Fibroblast of mammary gland (primary cell): ENCODE data around the gene TMPRSS6.

Experiments
- DNase-seq: peaks from one replicate; pipeline ENCODE4 v3.0.0-alpha.2; 2010; ENCODE audit warnings: low read depth
- H3K4me3 ChIP-seq: 2 replicates; pipeline ENCODE4 v1.5.1; 2011; ENCODE audit warnings: low read depth, mild to moderate bottlenecking, low read length, moderate library complexity; ENCODE audit not compliant: control insufficient read depth
- CTCF ChIP-seq: conservative IDR thresholded peaks from 2 replicates; pipeline ENCODE4 v1.5.1; 2011; ENCODE audit warnings: low read depth, low read length, inconsistent platforms; ENCODE audit not compliant: control insufficient read depth, insufficient read depth

TMPRSS6 gene

GRCh38 chr22:37021710-37022482, 87.6 kb downstream of the TMPRSS6 start:
- TF ChIP-seq CTCF = peak; percentile 74
- no peak overlapping the region for H3K4me3 ChIP-seq
- peak; percentile 52 for DNase-seq

GRCh38 chr22:37021041-37021440, 88.5 kb downstream of the TMPRSS6 start:
- DNase-seq = no peak
- no peak for TF ChIP-seq CTCF
- H3K4me3 ChIP-seq = no peak overlapping the region

GRCh38 chr22:37020192-37020479, 89.4 kb downstream of the TMPRSS6 start:
- DNase-seq = peak; percentile 63
- H3K4me3 ChIP-seq = peak overlapping the region; percentile 76
- TF ChIP-seq CTCF = no peak

GRCh38 chr22:37019309-37020191, 90.0 kb downstream of the TMPRSS6 start, which contains the start of the genes MPST and TST:
Gene MPST, plus strand, starts transcription at chr22:37019742. Its CDS starts 95 bp downstream, at chr22:37019837.
Gene TST, minus strand, starts transcription at chr22:37019447. Its CDS starts 715 bp downstream, at chr22:37018732.
- DNase-seq = peak; percentile 43
- H3K4me3 ChIP-seq = peak within 1 kb of the TSS; percentile 76
- TF ChIP-seq CTCF = no peak

GRCh38 chr22:37018815-37019308, 90.7 kb downstream of the TMPRSS6 start:
- peak; percentile 41 for DNase-seq
- peak overlapping the region; percentile 63 for H3K4me3 ChIP-seq
- TF ChIP-seq CTCF = no peak

GRCh38 chr22:37018086-37018814, 91.3 kb downstream of the TMPRSS6 start:
- peak overlapping the region; percentile 63 for H3K4me3 ChIP-seq
- DNase-seq = no peak
- no peak for TF ChIP-seq CTCF
